ENCODE data around the gene POP4. TPM values are rescaled to one million over a fixed set of nuclear protein-coding genes. Genes with fewer than 3 reads are reported as not detected.

The POP4 gene
- total RNA-seq, 1 donor from 2014 or later, result 53.9 TPM

DNA sequence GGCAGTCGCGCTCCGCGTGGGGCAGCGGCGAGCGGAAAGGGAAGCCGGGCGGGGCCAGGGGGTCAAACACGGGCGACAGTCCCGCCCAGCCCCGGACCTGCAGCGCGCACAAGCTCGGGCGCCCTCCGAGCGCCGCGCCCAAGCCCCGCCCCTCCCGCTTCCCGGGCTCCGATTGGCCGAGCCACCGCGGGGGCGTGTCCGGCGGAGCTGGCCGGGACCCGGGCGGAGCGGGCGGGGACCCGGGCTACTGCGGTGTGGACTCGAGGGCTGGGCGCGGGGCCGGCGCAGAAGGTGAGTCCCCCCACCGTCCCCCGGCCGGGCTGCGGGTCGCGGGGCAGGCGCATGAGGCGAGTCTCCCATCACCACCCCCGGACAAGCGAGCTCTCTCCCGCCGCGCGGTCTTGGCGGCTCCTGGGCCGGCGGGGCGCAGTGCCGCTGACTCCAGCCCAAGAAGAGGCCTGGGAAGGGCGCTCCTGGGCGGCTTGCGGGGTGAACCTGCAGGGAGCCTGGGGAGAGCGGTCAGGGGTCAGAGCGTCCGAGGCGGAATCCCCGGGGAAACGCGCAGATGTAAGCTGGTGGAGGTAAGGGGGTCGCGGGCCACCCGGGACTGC, 59.2 kb downstream of the POP4 start, which contains the start of gene PLEKHF1:
Gene PLEKHF1 (plus strand): TSS at position 247 of the 611 bp plus-strand sequence. CDS start 8,379 bp downstream, outside the sequence.
- Histone ChIP-seq H3K36me3 (no peaks in the 10 kb centered on the region), H3K27ac (replicated peaks) (peak within 1 kb of the TSS; percentile 98), H3K27me3 (ENCODE audit: low read depth) (no peaks in the 10 kb centered on the region), H3K9me3 (replicated peaks) (no peaks in the 10 kb centered on the region), H3K4me1 (peaks cover 90% of the 10 kb centered on the region), H3K4me3 (peak within 1 kb of the TSS; percentile 98)
- peak; percentile 94 for DNase-seq
- TF ChIP-seq, protein P1, sequence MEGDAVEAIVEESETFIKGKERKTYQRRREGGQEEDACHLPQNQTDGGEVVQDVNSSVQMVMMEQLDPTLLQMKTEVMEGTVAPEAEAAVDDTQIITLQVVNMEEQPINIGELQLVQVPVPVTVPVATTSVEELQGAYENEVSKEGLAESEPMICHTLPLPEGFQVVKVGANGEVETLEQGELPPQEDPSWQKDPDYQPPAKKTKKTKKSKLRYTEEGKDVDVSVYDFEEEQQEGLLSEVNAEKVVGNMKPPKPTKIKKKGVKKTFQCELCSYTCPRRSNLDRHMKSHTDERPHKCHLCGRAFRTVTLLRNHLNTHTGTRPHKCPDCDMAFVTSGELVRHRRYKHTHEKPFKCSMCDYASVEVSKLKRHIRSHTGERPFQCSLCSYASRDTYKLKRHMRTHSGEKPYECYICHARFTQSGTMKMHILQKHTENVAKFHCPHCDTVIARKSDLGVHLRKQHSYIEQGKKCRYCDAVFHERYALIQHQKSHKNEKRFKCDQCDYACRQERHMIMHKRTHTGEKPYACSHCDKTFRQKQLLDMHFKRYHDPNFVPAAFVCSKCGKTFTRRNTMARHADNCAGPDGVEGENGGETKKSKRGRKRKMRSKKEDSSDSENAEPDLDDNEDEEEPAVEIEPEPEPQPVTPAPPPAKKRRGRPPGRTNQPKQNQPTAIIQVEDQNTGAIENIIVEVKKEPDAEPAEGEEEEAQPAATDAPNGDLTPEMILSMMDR (IDR thresholded peaks at IDR 0.05; ENCODE audit: borderline replicate concordance), result no peak
- intact Hi-C loops (cut with micrococcal nuclease), result no loop called here

DNA sequence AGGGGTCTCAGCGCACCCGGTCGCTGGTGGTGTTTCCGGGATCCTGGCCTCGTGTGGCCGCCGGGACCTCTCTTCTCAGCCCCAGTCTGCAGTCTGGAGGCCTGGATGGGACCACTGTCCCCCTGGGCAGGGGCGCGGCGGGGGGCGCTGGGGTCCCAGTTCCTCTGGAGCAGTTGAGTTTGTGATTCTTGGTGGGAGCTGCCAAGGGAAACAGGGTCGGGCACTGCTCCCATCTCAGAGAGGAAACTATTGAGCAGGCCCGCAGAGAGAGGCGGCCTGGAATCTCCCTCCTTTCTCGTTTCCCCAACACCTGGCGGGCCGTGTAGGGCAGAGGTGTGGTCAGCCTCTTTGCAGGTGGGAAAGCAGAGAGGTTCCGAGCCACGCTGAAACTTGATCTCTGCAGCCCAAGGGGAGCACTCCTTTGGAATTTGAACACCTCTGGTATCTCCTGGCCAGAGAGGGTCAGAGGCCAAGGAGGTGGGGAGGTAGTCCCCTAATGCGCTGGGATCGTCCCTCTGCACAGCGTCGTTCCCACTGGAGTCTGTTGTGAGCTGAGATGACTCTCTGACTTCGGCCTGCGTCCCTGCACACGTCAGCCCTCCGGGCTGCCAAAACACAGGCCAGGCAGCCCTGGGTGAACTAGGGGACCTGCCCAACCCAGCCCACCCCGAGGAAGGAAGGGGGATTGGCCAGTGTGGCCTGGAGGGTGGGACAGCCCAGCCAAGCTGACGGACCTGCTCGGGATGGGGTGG, 59.9 kb downstream of the POP4 start:
- Histone ChIP-seq H3K9me3 (replicated peaks) (no peaks in the 10 kb centered on the region), H3K4me3 (peak overlapping the region; percentile 98), H3K27me3 (ENCODE audit: low read depth) (no peaks in the 10 kb centered on the region), H3K36me3 (no peaks in the 10 kb centered on the region), H3K27ac (replicated peaks) (peak overlapping the region; percentile 98), H3K4me1 (peaks cover 97% of the 10 kb centered on the region)
- TF ChIP-seq, protein P1 (IDR thresholded peaks at IDR 0.05; ENCODE audit: borderline replicate concordance), result no peak
- DNase-seq, result peak; percentile 76
- intact Hi-C loops (cut with micrococcal nuclease), result no loop called here

Other genes with a start within 250 kb of the POP4 start
- gene VSTM2B, start 80.3 kb upstream of the POP4 start, total RNA-seq, result not detected
- 27.8 TPM for gene PLEKHF1, start 59.2 kb downstream of the POP4 start, total RNA-seq
- 48.6 TPM for gene C19orf12, start 109.0 kb downstream of the POP4 start, total RNA-seq
- gene CCNE1, start 205.7 kb downstream of the POP4 start, total RNA-seq, result 3.1 TPM